MM.1S (cell line): ENCODE data around the gene GRK1.
"Not testable (repeated sequence)": the region's sequence is repeated elsewhere in the genome, so short reads cannot be mapped to it uniquely, and the experiment has no call there.

Source experiments
- CTCF ChIP-seq: fragments of 300-600 bp; sonication (generic); IDR thresholded peaks from 2 replicates; pipeline ENCODE4 v1.5.1; 2016; ENCODE audit warnings: antibody characterized with exemption, low read length, mixed read lengths
- EZH2 ChIP-seq: fragments of 300-600 bp; sonication (generic); optimal IDR thresholded peaks from 2 replicates; pipeline ENCODE3; 2017; ENCODE audit warnings: low read depth, mild to moderate bottlenecking, antibody characterized with exemption, low read length, mixed read lengths

GRCh38 chr13:113621498-113621897, 45.5 kb upstream of the GRK1 start:
- TF ChIP-seq EZH2, CTCF: not testable (repeated sequence)
